Breast epithelium (tissue), 4 donors: ENCODE measurements around the gene ZNF43. TPM values are rescaled to one million over a fixed set of nuclear protein-coding genes. Genes with fewer than 3 reads are reported as not detected.

ENCODE experiments used
- DNase-seq, 2 donors: peaks; one replicate each; pipeline ENCODE4 v3.0.0-alpha.2; 2019; ENCODE audit warnings: low spot score in 2 of 2
- H3K27ac ChIP-seq, 2 donors: fragments of 200-600 bp; sonication (generic) in 1 of 2; one replicate each; pipeline ENCODE4 v1.5.1; 2016 to 2019; ENCODE audit warnings: mild to moderate bottlenecking in 1 of 2
- H3K27me3 ChIP-seq, 2 donors: fragments of 200-600 bp; sonication (generic) in 1 of 2; one replicate each; pipeline versions ENCODE4 v1.5.1 to v1.6.0; 2017 to 2019; ENCODE audit warnings: control low read depth in 1 of 2, mild to moderate bottlenecking in 1 of 2
- H3K36me3 ChIP-seq: fragments of 200-600 bp; one replicate; pipeline ENCODE4 v1.5.1; 2019
- H3K4me1 ChIP-seq, 2 donors: fragments of 200-600 bp; sonication (generic); one replicate each; pipeline ENCODE4 v1.5.1; 2016 to 2019; ENCODE audit warnings: control low read depth in 1 of 2
- H3K4me3 ChIP-seq, 3 donors: fragments of 200-600 bp; sonication (generic); 1 replicate in 2 of 3; 2 replicates in 1 of 3; pipeline ENCODE4 v1.5.1; 2016 to 2019; ENCODE audit warnings: mild to moderate bottlenecking in 3 of 3, moderate library complexity in 2 of 3
- H3K9me3 ChIP-seq, 2 donors: fragments of 200-600 bp; sonication (generic) in 1 of 2; one replicate each; pipeline ENCODE4 v1.5.1; 2016 to 2019; ENCODE audit warnings: control low read depth in 1 of 2
- POLR2A ChIP-seq: fragments of 450-650 bp; IDR thresholded peaks from one replicate; pipeline ENCODE4 v1.6.1; 2016; ENCODE audit warnings: antibody characterized with exemption, mild to moderate bottlenecking, moderate library complexity
- POLR2AphosphoS5 ChIP-seq, 3 donors: sonication (generic); formaldehyde crosslinking; IDR thresholded peaks; one replicate each; pipeline ENCODE4 v1.6.1; 2017; ENCODE audit warnings: antibody characterized with exemption in 3 of 3
- intact Hi-C: fragments of 100-400 bp; cut with DNase I; formaldehyde crosslinking; loops from one replicate; pipeline ENCODE4 v1.15.1; 2023; ENCODE audit warnings: low total_unique reads
- total RNA-seq, 3 donors: library from RNA; depleted of rRNA; stranded (reverse); fragments of >200 nt; gene quantifications; one replicate each; pipeline ENCODE4 v1.1.0, GENCODE V29; 2016
- TF ChIP-seq, protein P1 (sequence below), 3 donors: fragments of 450-650 bp; IDR thresholded peaks; one replicate each; pipeline ENCODE4 v1.5.1; 2016 to 2017; ENCODE audit warnings: antibody characterized with exemption in 3 of 3, mild to moderate bottlenecking in 3 of 3, moderate library complexity in 3 of 3

The ZNF43 gene
- total RNA-seq, 3 donors from 2014 or later = 19.7 to 35.6 (median 21.0) TPM

DNA sequence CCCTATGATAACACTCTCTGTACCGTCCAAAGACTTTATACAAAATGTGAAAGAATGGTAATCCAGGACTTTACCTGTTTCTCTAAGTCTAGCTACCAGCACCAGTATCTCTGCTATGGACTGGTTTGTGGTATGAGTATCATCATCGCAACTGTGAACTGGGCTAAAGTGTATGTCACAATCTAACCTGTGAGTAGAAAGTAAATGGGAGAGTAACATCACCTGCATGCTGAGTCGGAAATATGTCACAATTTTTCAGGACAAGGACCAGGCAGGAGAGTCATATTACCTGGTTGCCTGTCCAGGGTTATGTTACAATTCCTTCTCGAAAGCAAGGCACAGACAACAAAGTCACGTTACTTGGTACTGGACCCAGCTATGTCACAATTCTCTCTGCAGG is 5.1 kb upstream of the ZNF43 start:
- Histone ChIP-seq H3K27me3 (no peaks in the 10 kb centered on the region), H3K4me1 (no peaks in the 10 kb centered on the region), H3K27ac (no peak overlapping the region), H3K36me3 (no peaks in the 10 kb centered on the region), H3K4me3 (no peak overlapping the region), H3K9me3 (no peaks in the 10 kb centered on the region)
- no peak for TF ChIP-seq POLR2A
- TF ChIP-seq, protein P1, sequence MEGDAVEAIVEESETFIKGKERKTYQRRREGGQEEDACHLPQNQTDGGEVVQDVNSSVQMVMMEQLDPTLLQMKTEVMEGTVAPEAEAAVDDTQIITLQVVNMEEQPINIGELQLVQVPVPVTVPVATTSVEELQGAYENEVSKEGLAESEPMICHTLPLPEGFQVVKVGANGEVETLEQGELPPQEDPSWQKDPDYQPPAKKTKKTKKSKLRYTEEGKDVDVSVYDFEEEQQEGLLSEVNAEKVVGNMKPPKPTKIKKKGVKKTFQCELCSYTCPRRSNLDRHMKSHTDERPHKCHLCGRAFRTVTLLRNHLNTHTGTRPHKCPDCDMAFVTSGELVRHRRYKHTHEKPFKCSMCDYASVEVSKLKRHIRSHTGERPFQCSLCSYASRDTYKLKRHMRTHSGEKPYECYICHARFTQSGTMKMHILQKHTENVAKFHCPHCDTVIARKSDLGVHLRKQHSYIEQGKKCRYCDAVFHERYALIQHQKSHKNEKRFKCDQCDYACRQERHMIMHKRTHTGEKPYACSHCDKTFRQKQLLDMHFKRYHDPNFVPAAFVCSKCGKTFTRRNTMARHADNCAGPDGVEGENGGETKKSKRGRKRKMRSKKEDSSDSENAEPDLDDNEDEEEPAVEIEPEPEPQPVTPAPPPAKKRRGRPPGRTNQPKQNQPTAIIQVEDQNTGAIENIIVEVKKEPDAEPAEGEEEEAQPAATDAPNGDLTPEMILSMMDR (IDR thresholded peaks at IDR 0.05) = no peak
- TF ChIP-seq POLR2AphosphoS5 (IDR thresholded peaks at IDR 0.05) = no peak
- intact Hi-C loops = loop anchor here (1.0 kb wide), 1 partner anchor 18 kb away; no protein-coding TSS in a partner anchor
- DNase-seq = no peak

DNA sequence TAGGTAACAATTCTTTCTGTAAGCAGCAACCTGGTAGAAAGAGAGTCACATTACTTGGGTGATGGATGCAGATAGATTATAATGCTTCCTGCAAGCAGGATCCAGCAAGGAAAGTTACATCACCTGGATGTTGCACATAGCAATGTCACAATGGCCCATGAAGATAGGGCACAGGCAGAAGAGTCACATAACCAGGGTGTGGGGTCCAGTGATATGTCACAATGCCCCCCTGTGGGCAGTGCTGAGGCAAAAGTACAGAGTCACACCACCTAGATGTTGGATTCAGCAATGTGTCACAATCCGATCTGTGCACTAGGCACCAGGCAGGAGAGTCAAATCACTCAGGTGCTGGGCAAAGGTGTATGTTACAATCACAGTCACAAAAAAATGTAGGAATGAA is 4.0 kb upstream of the ZNF43 start:
- Histone ChIP-seq H3K27ac (no peak overlapping the region), H3K9me3 (no peaks in the 10 kb centered on the region), H3K27me3 (no peaks in the 10 kb centered on the region), H3K36me3 (no peaks in the 10 kb centered on the region), H3K4me1 (no peaks in the 10 kb centered on the region), H3K4me3 (no peak overlapping the region)
- intact Hi-C loops = no loop called here
- DNase-seq = no peak
- no peak for TF ChIP-seq POLR2A
- TF ChIP-seq POLR2AphosphoS5 (IDR thresholded peaks at IDR 0.05) = no peak
- TF ChIP-seq, protein P1 (IDR thresholded peaks at IDR 0.05) = no peak

DNA sequence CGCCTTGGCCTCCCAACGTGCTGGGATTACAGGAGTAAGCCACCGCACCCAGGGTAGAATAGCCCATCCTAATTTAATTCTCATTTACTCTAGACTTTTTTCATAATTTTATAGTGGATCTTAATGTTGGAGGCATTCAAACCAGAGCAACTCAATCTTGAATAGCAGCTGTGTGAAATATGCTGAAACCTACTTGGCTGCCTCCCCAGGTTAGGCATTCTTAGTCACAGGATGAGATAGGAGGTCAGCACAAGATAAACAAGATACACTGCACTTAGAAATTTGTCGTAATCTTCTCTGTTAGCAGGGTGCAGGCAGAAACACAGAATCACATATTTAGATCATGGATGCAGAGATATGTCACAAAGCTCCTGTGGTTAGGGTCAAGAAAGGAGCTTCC is 2.7 kb upstream of the ZNF43 start:
- no peaks in the 10 kb centered on the region for H3K36me3 ChIP-seq
- intact Hi-C loops = no loop called here
- DNase-seq = no peak

DNA sequence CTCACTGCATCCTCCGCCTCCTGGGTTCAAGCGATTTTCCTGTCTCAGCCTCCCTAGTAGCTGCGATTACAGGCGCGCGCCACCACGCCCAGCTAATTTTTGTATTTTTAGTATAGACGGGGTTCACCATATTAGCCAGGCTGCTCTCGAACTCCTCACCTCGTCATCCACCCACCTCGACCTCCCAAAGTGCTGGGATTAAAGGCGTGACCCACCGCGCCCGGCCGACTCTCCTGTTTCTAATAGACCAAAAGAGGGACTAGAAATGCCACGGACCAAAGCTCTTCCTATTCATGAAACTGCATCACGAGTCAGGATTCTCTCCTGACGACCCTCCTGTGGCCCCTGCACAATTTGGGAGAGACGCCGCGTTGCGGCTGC is 563 bp downstream of the ZNF43 start:
- DNase-seq = no peak
- peak overlapping the region; percentile 59 to 88 (median 81) for H3K4me3 ChIP-seq
- TF ChIP-seq POLR2A (no peak), POLR2AphosphoS5 (IDR thresholded peaks at IDR 0.05) (no peak)
- TF ChIP-seq, protein P1 (IDR thresholded peaks at IDR 0.05) = no peak
- H3K27ac ChIP-seq = peak overlapping the region; percentile 94 to 95
- no peaks in the 10 kb centered on the region for H3K27me3 ChIP-seq
- H3K36me3 ChIP-seq = no peaks in the 10 kb centered on the region
- peaks cover 5 to 18% of the 10 kb centered on the region in 2 donors for H3K9me3 ChIP-seq
- no peaks in the 10 kb centered on the region for H3K4me1 ChIP-seq
- intact Hi-C loops = no loop called here

More for the DNA sequence above, 2.7 kb upstream of the ZNF43 start:
- TF ChIP-seq POLR2A = no peak
- TF ChIP-seq, protein P1 (IDR thresholded peaks at IDR 0.05) = no peak
- no peak for TF ChIP-seq POLR2AphosphoS5 (IDR thresholded peaks at IDR 0.05)
- Histone ChIP-seq H3K27ac (no peak overlapping the region), H3K4me3 (no peak overlapping the region), H3K9me3 (no peaks in the 10 kb centered on the region), H3K4me1 (no peaks in the 10 kb centered on the region), H3K27me3 (no peaks in the 10 kb centered on the region)

DNA sequence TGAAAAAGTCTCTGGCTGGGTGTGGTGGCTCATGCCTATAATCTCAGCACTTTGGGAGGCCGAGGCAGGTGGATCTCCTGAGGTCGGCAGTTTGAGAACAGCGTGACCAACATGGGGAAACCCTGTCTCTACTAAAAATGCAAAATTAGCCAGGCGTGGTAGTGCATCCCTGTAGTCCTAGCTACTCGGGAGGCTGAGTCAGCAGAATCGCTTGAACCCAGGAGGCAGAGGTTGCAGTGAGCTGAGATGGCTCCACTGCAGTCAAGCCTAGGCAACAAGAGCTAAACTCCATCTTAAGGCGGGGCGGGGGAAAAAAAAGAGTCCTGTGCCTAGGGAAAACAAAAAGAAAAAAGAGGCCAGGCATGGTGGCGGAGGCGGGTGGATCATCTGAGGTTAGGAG is 2.2 kb downstream of the ZNF43 start:
- no peaks in the 10 kb centered on the region for H3K36me3 ChIP-seq
- H3K4me3 ChIP-seq = no peak overlapping the region
- intact Hi-C loops = no loop called here
- no peak for TF ChIP-seq POLR2A
- TF ChIP-seq POLR2AphosphoS5 (IDR thresholded peaks at IDR 0.05) = no peak
- TF ChIP-seq, protein P1 (IDR thresholded peaks at IDR 0.05) = no peak
- H3K27ac ChIP-seq = no peak overlapping the region
- DNase-seq = no peak
- no peaks in the 10 kb centered on the region for H3K4me1 ChIP-seq
- peaks cover 8 to 18% of the 10 kb centered on the region in 2 donors for H3K9me3 ChIP-seq
- H3K27me3 ChIP-seq = no peaks in the 10 kb centered on the region
